HT1080 (cell line): ENCODE results near the gene FOXG1. TPM values are rescaled to one million over a fixed set of nuclear protein-coding genes. Genes with fewer than 3 reads are reported as not detected.

Source experiments
- DNase-seq: peaks from one replicate; pipeline ENCODE4 v3.0.0-alpha.2; 2015; ENCODE audit warnings: low read depth
- total RNA-seq: library from RNA; depleted of rRNA; stranded (reverse); fragments of >200 nt; shearing (Covaris generic); gene quantifications from 2 replicates; pipeline ENCODE4 v1.2.3, GENCODE V29; 2014

Gene FOXG1
- total RNA-seq, 1 experiment from 2014 or later, result not detected

- no peak for DNase-seq
Observed at GRCh38 chr14:28774764-28775735, 8.5 kb downstream of the FOXG1 start.

- no peak for DNase-seq
Observed at GRCh38 chr14:28776482-28777266, 10.1 kb downstream of the FOXG1 start.

- DNase-seq, result no peak
Observed at GRCh38 chr14:28777471-28778137, 11.0 kb downstream of the FOXG1 start.

GRCh38 chr14:28778138-28779117, 11.8 kb downstream of the FOXG1 start:
- DNase-seq, result no peak

GRCh38 chr14:28779456-28779855, 12.9 kb downstream of the FOXG1 start:
- no peak for DNase-seq

- DNase-seq, result peak; percentile 20
Observed at GRCh38 chr14:28780843-28781820, 14.5 kb downstream of the FOXG1 start.

GRCh38 chr14:28782301-28782700, 15.7 kb downstream of the FOXG1 start:
- DNase-seq, result no peak

- no peak for DNase-seq
Observed at GRCh38 chr14:28783664-28784063, 17.1 kb downstream of the FOXG1 start.

- DNase-seq, result no peak
Observed at GRCh38 chr14:28784096-28785048, 17.8 kb downstream of the FOXG1 start.

- no peak for DNase-seq
Observed at GRCh38 chr14:28785096-28785952, 18.7 kb downstream of the FOXG1 start.

GRCh38 chr14:28807518-28807917, 40.9 kb downstream of the FOXG1 start:
- DNase-seq, result no peak

GRCh38 chr14:28813810-28814209, 47.2 kb downstream of the FOXG1 start:
- DNase-seq, result peak; percentile 30
